ENCODE results near the gene NEDD4. TPM values are rescaled to one million over a fixed set of nuclear protein-coding genes. Genes with fewer than 3 reads are reported as not detected.

Gene NEDD4
- total and polyA plus RNA-seq, 2 of the 4 experiments (the other 2 are of a cell fraction), result 27.4 to 80.7 TPM

- no peak overlapping the region for H3K23ac ChIP-seq (ENCODE audit: low read depth, low read length)
- POLR2A ChIA-PET (ENCODE audit: unreplicated experiment), result no interaction called here
- H3K4ac ChIP-seq (ENCODE audit: low read depth, low read length), result no peak overlapping the region
- no peak overlapping the region for H3K56ac ChIP-seq (ENCODE audit: extremely low read depth, insufficient read depth, low read length)
- DNase-seq (no peak), ATAC-seq (ENCODE audit: low read depth) (no peak)
- no peak overlapping the region for H2BK15ac ChIP-seq (ENCODE audit: low read depth, low read length)
- H4K5ac ChIP-seq (ENCODE audit: low read depth, low read length), result no peak overlapping the region
- no peak overlapping the region for H3K27ac ChIP-seq (ENCODE audit: insufficient read depth, low read length)
- CTCF ChIA-PET, result no interaction called here
- BruUV-seq (replicated peaks), result no TSS peak
- in situ Hi-C loops (cut with MboI; ENCODE audit: low sequenced_read_pairs), result loop anchor here (25.0 kb wide), 1 partner anchor 133 kb away; no protein-coding TSS in a partner anchor
- H4K91ac ChIP-seq (ENCODE audit: insufficient read depth, low read depth, low read length), result no peak overlapping the region
- intact Hi-C loops (cut with micrococcal nuclease), result loop anchor here (10.0 kb wide), 1 partner anchor 280 kb away; no protein-coding TSS in a partner anchor
- no peak overlapping the region for H2BK5ac ChIP-seq (ENCODE audit: low read depth, low read length, poor library complexity, severe bottlenecking)
- no peak overlapping the region for H2AK9ac ChIP-seq (replicated peaks; ENCODE audit: low read depth, low read length, poor library complexity)
- H2BK120ac ChIP-seq (ENCODE audit: low read depth, low read length), result no peak overlapping the region
- no peak overlapping the region for H3K14ac ChIP-seq (replicated peaks; ENCODE audit: low read depth, low read length)
- H3K4me2 ChIP-seq (ENCODE audit: low read depth, low read length), result no peak overlapping the region
- no peak for TF ChIP-seq CHD1 (IDR thresholded peaks at IDR 0.05; ENCODE audit: low read depth, low read length)
- TF ChIP-seq ELK1 (IDR thresholded peaks at IDR 0.05; ENCODE audit: borderline replicate concordance, low read depth, low read length), result no peak
- TF ChIP-seq CEBPB (IDR thresholded peaks at IDR 0.05; ENCODE audit: low read depth, low read length), result no peak
- no peak for TF ChIP-seq RFX5 (IDR thresholded peaks at IDR 0.05; ENCODE audit: low read depth, low read length)
- no peak for TF ChIP-seq MAZ (IDR thresholded peaks at IDR 0.05; ENCODE audit: borderline replicate concordance, low read depth, low read length)
- TF ChIP-seq USF2 (IDR thresholded peaks at IDR 0.05; ENCODE audit: low read depth, low read length), result no peak
- no peak for TF ChIP-seq SMC3 (IDR thresholded peaks at IDR 0.05; ENCODE audit: low read depth, low read length)
- no peak for TF ChIP-seq NFE2L2 (IDR thresholded peaks at IDR 0.05; ENCODE audit: low read depth, low read length)
- no peak for TF ChIP-seq BHLHE40 (IDR thresholded peaks at IDR 0.05; ENCODE audit: low read depth, low read length)
- no peak for TF ChIP-seq POLR2A (IDR thresholded peaks at IDR 0.05; ENCODE audit: low read depth, low read length)
- TF ChIP-seq RCOR1 (IDR thresholded peaks at IDR 0.05; ENCODE audit: insufficient replicate concordance, low read length), result no peak
- TF ChIP-seq CTCF (conservative IDR thresholded peaks at IDR 0.05; ENCODE audit: low read depth, low read length), result no peak
- no peak for TF ChIP-seq MXI1 (IDR thresholded peaks at IDR 0.05; ENCODE audit: borderline replicate concordance, low read depth, low read length)
- no peak for TF ChIP-seq RAD21 (IDR thresholded peaks at IDR 0.05; ENCODE audit: low read length)
- no peak for TF ChIP-seq MAFK (IDR thresholded peaks at IDR 0.05; ENCODE audit: low read depth, low read length)
- no peaks in the 10 kb centered on the region for H3K79me1 ChIP-seq (ENCODE audit: low read depth in 1 of 2, low read length in 2 of 2)
- 0 out of 2 replicates have a peak, but pooled peaks cover 8% of the 10 kb centered on the region for H3K9me1 ChIP-seq (ENCODE audit: insufficient read depth, low read length)
- dilution Hi-C loops (cut with HindIII; ENCODE audit: low sequenced_read_pairs, unreplicated experiment), result no loop called here
- peaks cover 5% of the 10 kb centered on the region for H3K27me3 ChIP-seq (ENCODE audit: control insufficient read depth, insufficient read depth, low read length)
- no peaks in the 10 kb centered on the region for H3K9me3 ChIP-seq (ENCODE audit: control insufficient read depth, insufficient read depth, low read length)
- peaks cover 10% of the 10 kb centered on the region for H3K4me1 ChIP-seq (ENCODE audit: control insufficient read depth, insufficient read depth, low read length)
- H3K36me3 ChIP-seq (ENCODE audit: control insufficient read depth, insufficient read depth, low read length), result no peaks in the 10 kb centered on the region
- no peak overlapping the region for H3K18ac ChIP-seq (ENCODE audit: low read depth, low read length)
- H3K9ac ChIP-seq (ENCODE audit: low read depth, low read length), result no peak overlapping the region
- H3K4me3 ChIP-seq (ENCODE audit: insufficient read depth, low read depth, low read length), result no peak overlapping the region
- no peak overlapping the region for H2AK5ac ChIP-seq (ENCODE audit: low read depth, low read length)
- no peak overlapping the region for H2BK20ac ChIP-seq (ENCODE audit: low read depth, low read length)
- H2AFZ ChIP-seq (replicated peaks; ENCODE audit: low read length, poor library complexity), result no peak overlapping the region
- H4K8ac ChIP-seq (ENCODE audit: low read depth in 2 of 2, low read length in 2 of 2), result no peak overlapping the region
- H4K20me1 ChIP-seq (ENCODE audit: insufficient read depth, low read length), result no peaks in the 10 kb centered on the region
Measured at GRCh38 chr15:55795031-55795430, 198.4 kb downstream of the NEDD4 start.

Data from IMR-90 (cell line).